Endothelial cell (in vitro differentiated cells): ENCODE data around the gene KCNAB1. TPM values are rescaled to one million over a fixed set of nuclear protein-coding genes. Genes with fewer than 3 reads are reported as not detected.

Source experiments
- DNase-seq: peaks from one replicate; pipeline ENCODE4 v3.0.0; 2021; ENCODE audit warnings: low spot score
- H3K27ac Mint-ChIP-seq: one replicate; pipeline ENCODE4 v1.8.0; 2021; ENCODE audit warnings: mixed read lengths, inconsistent platforms; ENCODE audit not compliant: unreplicated experiment
- H3K27me3 Mint-ChIP-seq: one replicate; pipeline ENCODE4 v1.8.0; 2021; ENCODE audit warnings: mild to moderate bottlenecking, moderate library complexity, mixed read lengths, inconsistent platforms; ENCODE audit not compliant: unreplicated experiment
- H3K36me3 Mint-ChIP-seq: one replicate; pipeline ENCODE4 v1.8.0; 2021; ENCODE audit warnings: mild to moderate bottlenecking, low read depth, mixed read lengths, inconsistent platforms; ENCODE audit not compliant: unreplicated experiment
- H3K4me1 Mint-ChIP-seq: one replicate; pipeline ENCODE4 v1.8.0; 2021; ENCODE audit warnings: mild to moderate bottlenecking, mixed read lengths, inconsistent platforms; ENCODE audit not compliant: unreplicated experiment
- H3K4me3 Mint-ChIP-seq: one replicate; pipeline ENCODE4 v1.8.0; 2021; ENCODE audit warnings: mild to moderate bottlenecking, mixed read lengths, inconsistent platforms; ENCODE audit not compliant: unreplicated experiment
- H3K9me3 Mint-ChIP-seq: one replicate; pipeline ENCODE4 v1.8.0; 2021; ENCODE audit warnings: mixed read lengths, inconsistent platforms; ENCODE audit not compliant: unreplicated experiment
- total RNA-seq: library from RNA; stranded (reverse); fragmentation: NEBNext Ultra II Directional; extraction: Animal tissue kit (Norgen Biotek cat#: 25700); gene quantifications from one replicate; pipeline ENCODE4 v1.2.1, GENCODE V29; 2021; ENCODE audit not compliant: unreplicated experiment
- TF ChIP-seq, protein P1 (sequence below): fragments of 200-600 bp; sonication (generic); IDR thresholded peaks from one replicate; pipeline ENCODE4 v1.5.0; 2021; ENCODE audit warnings: antibody characterized with exemption; ENCODE audit not compliant: unreplicated experiment

Gene KCNAB1
- total RNA-seq, 1 donor from 2014 or later = not detected

DNA sequence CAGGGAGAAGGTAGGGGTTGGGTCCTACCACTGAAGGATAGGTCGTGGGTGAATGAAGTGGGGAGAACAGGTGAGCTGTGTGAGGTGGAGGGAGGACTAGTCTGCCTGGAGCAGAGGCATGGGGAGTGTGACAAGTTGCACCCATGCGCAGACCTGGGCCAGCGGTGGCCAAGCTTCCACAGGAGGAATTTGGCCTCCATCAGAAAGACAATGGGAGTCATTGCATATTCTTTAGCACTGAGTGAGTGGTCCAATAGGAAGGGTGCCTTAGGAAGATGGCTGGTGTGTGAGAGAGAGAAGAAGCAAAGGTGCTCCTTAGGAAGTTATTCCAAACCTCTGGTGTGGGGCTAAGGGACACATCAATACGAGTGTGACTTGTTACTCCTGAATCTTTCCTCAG, 191.1 kb downstream of the KCNAB1 start:
- no peak for DNase-seq
- Mint-ChIP-seq H3K36me3 (no peaks in the 10 kb centered on the region), H3K4me1 (no peaks in the 10 kb centered on the region), H3K27ac (no peak overlapping the region), H3K9me3 (no peaks in the 10 kb centered on the region), H3K4me3 (no peak overlapping the region), H3K27me3 (no peaks in the 10 kb centered on the region)
- TF ChIP-seq, protein P1, sequence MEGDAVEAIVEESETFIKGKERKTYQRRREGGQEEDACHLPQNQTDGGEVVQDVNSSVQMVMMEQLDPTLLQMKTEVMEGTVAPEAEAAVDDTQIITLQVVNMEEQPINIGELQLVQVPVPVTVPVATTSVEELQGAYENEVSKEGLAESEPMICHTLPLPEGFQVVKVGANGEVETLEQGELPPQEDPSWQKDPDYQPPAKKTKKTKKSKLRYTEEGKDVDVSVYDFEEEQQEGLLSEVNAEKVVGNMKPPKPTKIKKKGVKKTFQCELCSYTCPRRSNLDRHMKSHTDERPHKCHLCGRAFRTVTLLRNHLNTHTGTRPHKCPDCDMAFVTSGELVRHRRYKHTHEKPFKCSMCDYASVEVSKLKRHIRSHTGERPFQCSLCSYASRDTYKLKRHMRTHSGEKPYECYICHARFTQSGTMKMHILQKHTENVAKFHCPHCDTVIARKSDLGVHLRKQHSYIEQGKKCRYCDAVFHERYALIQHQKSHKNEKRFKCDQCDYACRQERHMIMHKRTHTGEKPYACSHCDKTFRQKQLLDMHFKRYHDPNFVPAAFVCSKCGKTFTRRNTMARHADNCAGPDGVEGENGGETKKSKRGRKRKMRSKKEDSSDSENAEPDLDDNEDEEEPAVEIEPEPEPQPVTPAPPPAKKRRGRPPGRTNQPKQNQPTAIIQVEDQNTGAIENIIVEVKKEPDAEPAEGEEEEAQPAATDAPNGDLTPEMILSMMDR = no peak

DNA sequence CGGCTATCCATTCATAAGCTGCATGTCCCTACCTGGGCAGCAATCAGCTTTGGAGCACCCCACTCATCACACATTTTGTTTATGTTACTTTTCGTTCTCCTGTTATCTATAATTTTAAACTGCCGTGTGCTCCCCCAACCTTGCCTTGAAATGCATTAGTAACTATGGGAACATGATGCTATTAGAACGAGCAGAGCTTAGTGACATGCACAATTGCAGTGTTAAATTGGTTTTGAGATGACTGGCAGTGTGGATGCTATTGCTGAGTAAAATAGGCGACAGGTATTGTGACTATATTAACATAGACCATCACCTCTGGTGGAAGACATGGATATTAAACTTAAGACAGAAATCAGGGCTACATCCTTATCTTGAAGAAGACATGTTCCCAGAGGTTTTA, 191.6 kb downstream of the KCNAB1 start:
- H3K4me1 Mint-ChIP-seq = peaks cover 4% of the 10 kb centered on the region
- H3K27me3 Mint-ChIP-seq = no peaks in the 10 kb centered on the region
- DNase-seq = no peak

DNA sequence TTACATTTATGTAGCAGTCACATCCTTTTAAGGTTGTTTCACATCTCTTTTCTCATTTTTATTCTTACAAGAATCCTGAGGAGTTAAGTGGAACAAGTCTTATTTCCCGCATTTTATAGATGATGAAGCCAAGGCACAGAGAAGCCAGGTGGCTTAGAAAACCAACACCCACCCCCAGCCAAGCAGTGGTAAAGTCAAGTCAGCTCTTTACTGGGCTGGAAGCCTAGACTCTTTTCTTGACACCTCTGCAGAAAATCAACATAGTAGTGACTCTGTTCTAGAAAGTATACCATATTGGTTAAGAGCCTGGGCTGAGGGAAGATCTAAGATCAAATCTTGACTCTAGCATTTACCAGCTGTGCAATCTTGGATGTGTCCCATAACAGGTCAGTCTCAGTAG, 195.7 kb downstream of the KCNAB1 start:
- no peak overlapping the region for H3K4me3 Mint-ChIP-seq
- DNase-seq = no peak
- H3K9me3 Mint-ChIP-seq = no peaks in the 10 kb centered on the region
- no peaks in the 10 kb centered on the region for H3K27me3 Mint-ChIP-seq
- H3K4me1 Mint-ChIP-seq = peaks cover 20% of the 10 kb centered on the region
- no peaks in the 10 kb centered on the region for H3K36me3 Mint-ChIP-seq
- TF ChIP-seq, protein P1 = no peak
- no peak overlapping the region for H3K27ac Mint-ChIP-seq

More for the DNA sequence above, 191.6 kb downstream of the KCNAB1 start:
- no peaks in the 10 kb centered on the region for H3K9me3 Mint-ChIP-seq
- H3K4me3 Mint-ChIP-seq = no peak overlapping the region
- no peak overlapping the region for H3K27ac Mint-ChIP-seq
- TF ChIP-seq, protein P1 = no peak
- H3K36me3 Mint-ChIP-seq = no peaks in the 10 kb centered on the region

DNA sequence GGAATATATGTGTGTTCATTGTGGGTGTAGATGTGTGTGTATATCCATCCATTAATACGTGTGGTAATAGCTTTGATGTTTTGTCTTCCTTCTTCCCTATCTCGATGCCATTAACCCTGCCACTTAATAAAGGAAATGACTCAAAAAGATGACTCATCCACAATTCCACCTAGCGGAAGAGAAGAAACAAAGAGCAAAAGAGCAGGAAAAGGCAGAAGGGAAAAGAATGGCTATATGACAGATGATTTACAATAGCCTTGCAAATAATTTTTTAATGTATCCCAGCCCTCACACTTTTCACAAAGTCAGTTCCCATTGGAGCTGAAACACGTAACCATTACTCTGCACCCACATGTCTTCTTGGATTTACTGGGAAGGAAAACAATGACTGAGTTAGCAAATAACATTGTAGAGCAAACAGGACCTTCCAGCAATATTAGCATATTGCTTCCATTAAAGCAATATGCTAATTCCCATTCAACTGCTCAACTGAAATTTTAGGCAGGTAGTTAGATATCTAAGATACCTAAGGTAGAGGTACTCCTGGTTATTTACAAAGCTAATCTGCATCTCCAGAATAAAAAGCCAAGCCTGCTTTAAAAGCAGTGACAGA, 197.2 kb downstream of the KCNAB1 start:
- Mint-ChIP-seq H3K27ac (peak overlapping the region; percentile 87), H3K27me3 (no peaks in the 10 kb centered on the region)
- no peak for DNase-seq

DNA sequence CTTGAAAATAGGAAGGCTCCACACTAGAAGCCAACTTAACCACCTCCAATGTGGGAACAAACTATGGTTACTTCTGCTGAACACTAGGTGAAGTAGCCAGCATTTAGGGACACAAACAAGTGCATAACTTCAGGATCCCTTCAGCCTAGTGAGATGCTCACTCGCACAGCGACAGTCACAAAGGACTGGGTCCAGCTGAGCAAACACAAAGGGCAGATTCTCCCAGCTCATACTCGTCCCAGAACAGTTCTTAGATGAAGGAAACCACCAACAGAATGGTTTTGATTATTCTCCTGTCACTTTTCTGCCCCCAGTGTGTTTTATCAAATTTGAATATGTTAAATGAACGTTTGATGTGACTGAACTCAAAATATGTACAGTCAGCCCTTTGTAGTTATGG, 201.6 kb downstream of the KCNAB1 start:
- Mint-ChIP-seq H3K27me3 (no peaks in the 10 kb centered on the region), H3K4me1 (peaks cover 24% of the 10 kb centered on the region), H3K9me3 (no peaks in the 10 kb centered on the region), H3K4me3 (no peak overlapping the region), H3K27ac (no peak overlapping the region), H3K36me3 (no peaks in the 10 kb centered on the region)
- DNase-seq = no peak
- TF ChIP-seq, protein P1 = no peak

More for the DNA sequence above, 197.2 kb downstream of the KCNAB1 start:
- no peak overlapping the region for H3K4me3 Mint-ChIP-seq
- no peaks in the 10 kb centered on the region for H3K36me3 Mint-ChIP-seq
- TF ChIP-seq, protein P1 = no peak
- no peaks in the 10 kb centered on the region for H3K9me3 Mint-ChIP-seq
- H3K4me1 Mint-ChIP-seq = peaks cover 27% of the 10 kb centered on the region
